SJSA1 (cell line): ENCODE data around the gene ATOH1. TPM values are rescaled to one million over a fixed set of nuclear protein-coding genes. Genes with fewer than 3 reads are reported as not detected.

Experiments
- DNase-seq, 2 experiments: peaks; one replicate each; pipeline ENCODE4 v3.0.0-alpha.2; 2015 to 2020; ENCODE audit warnings: low spot score in 2 of 2, low read depth in 1 of 2
- H3K27ac ChIP-seq: fragments of 250-450 bp; sonication (Bioruptor Pico); 2 replicates; pipeline ENCODE4 v1.5.1; 2020; ENCODE audit warnings: mild to moderate bottlenecking, moderate library complexity
- H3K27me3 ChIP-seq: fragments of 250-450 bp; sonication (Bioruptor Pico); replicated peaks from 2 replicates; pipeline ENCODE4 v1.5.1; 2020; ENCODE audit warnings: mild to moderate bottlenecking, moderate library complexity
- H3K36me3 ChIP-seq: fragments of 250-450 bp; sonication (Bioruptor Pico); 2 replicates; pipeline ENCODE4 v1.5.1; 2020; ENCODE audit warnings: mild to moderate bottlenecking
- H3K4me1 ChIP-seq: fragments of 250-450 bp; sonication (Bioruptor Pico); replicated peaks from 2 replicates; pipeline ENCODE4 v1.6.1; 2021; ENCODE audit warnings: mild to moderate bottlenecking
- H3K4me3 ChIP-seq: fragments of 250-450 bp; sonication (Bioruptor Pico); 2 replicates; pipeline ENCODE4 v1.5.1; 2020; ENCODE audit warnings: mild to moderate bottlenecking
- H3K9me3 ChIP-seq: fragments of 250-450 bp; sonication (Bioruptor Pico); replicated peaks from 2 replicates; pipeline ENCODE4 v1.5.1; 2020; ENCODE audit warnings: mild to moderate bottlenecking
- total RNA-seq: library from RNA; depleted of rRNA; stranded (reverse); fragments of >200 nt; shearing (Covaris generic); gene quantifications from 2 replicates; pipeline ENCODE4 v1.2.3, GENCODE V29; 2014; rRNA removed

Gene ATOH1, protein sequence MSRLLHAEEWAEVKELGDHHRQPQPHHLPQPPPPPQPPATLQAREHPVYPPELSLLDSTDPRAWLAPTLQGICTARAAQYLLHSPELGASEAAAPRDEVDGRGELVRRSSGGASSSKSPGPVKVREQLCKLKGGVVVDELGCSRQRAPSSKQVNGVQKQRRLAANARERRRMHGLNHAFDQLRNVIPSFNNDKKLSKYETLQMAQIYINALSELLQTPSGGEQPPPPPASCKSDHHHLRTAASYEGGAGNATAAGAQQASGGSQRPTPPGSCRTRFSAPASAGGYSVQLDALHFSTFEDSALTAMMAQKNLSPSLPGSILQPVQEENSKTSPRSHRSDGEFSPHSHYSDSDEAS
- total RNA-seq, result not detected in 2 replicates

DNA sequence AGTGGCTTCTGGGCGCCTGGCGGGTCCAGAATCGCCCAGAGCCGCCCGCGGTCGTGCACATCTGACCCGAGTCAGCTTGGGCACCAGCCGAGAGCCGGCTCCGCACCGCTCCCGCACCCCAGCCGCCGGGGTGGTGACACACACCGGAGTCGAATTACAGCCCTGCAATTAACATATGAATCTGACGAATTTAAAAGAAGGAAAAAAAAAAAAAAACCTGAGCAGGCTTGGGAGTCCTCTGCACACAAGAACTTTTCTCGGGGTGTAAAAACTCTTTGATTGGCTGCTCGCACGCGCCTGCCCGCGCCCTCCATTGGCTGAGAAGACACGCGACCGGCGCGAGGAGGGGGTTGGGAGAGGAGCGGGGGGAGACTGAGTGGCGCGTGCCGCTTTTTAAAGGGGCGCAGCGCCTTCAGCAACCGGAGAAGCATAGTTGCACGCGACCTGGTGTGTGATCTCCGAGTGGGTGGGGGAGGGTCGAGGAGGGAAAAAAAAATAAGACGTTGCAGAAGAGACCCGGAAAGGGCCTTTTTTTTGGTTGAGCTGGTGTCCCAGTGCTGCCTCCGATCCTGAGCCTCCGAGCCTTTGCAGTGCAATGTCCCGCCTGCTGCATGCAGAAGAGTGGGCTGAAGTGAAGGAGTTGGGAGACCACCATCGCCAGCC, at the start of gene ATOH1:
TSS of gene ATOH1 (plus strand) at position 422 of the 663 bp plus-strand sequence. CDS start at position 596, 174 bp downstream.
- Histone ChIP-seq H3K27me3 (peaks cover 78% of the 10 kb centered on the region), H3K36me3 (no peaks in the 10 kb centered on the region), H3K4me1 (peaks cover 15% of the 10 kb centered on the region), H3K9me3 (no peaks in the 10 kb centered on the region), H3K27ac (no peak within 1 kb of the TSS), H3K4me3 (peak within 1 kb of the TSS; percentile 10; the same call in 1 of the 2 replicates)
- peak in 1 of 2 experiments; percentile 5 for DNase-seq

DNA sequence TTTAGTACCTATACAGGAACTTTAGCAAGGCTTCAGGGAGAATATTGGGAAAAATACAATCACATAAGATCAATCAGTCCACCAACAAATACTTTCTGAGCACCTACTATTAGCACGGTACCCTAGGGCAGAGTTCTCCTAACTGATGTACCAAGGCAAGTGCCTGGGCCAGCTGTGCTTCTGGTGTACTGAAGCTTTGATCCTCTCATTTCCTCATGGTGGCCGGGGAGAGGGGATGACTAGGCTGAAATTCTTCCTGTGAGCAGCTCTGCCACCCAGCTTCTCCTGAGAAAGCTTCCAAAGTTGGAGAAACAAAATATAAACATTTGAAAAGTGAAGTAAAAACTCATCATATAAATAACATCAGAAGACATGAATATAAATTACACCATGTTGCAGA, 49.3 kb upstream of the ATOH1 start:
- no peak for DNase-seq
- Histone ChIP-seq H3K36me3 (no peaks in the 10 kb centered on the region), H3K27ac (no peak overlapping the region), H3K27me3 (no peaks in the 10 kb centered on the region; the same call in 1 of the 2 replicates), H3K9me3 (no peaks in the 10 kb centered on the region), H3K4me3 (no peak overlapping the region), H3K4me1 (no peaks in the 10 kb centered on the region)

DNA sequence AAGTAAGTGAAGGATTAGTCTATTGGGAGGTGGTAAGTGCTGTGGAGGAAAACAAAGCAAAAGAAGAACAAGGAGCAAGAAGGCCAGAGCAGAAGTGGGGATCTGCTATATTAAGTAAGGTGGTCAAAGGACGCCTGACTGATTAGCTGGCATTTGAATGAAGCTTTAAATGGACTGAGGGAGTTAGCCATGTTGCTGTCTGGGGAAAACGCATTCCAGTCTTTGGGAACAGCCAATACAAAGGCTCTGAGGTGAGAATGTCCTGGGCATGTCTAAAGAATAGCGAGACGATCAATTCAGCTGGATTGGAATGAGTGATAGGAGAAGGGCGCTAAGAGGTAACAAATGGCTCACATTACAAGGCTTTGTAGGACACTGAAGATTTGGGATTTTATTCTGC, 48.5 kb upstream of the ATOH1 start:
- Histone ChIP-seq H3K27me3 (no peaks in the 10 kb centered on the region; the same call in 1 of the 2 replicates), H3K4me1 (no peaks in the 10 kb centered on the region), H3K4me3 (no peak overlapping the region), H3K36me3 (no peaks in the 10 kb centered on the region), H3K27ac (no peak overlapping the region), H3K9me3 (no peaks in the 10 kb centered on the region)
- DNase-seq, result no peak

DNA sequence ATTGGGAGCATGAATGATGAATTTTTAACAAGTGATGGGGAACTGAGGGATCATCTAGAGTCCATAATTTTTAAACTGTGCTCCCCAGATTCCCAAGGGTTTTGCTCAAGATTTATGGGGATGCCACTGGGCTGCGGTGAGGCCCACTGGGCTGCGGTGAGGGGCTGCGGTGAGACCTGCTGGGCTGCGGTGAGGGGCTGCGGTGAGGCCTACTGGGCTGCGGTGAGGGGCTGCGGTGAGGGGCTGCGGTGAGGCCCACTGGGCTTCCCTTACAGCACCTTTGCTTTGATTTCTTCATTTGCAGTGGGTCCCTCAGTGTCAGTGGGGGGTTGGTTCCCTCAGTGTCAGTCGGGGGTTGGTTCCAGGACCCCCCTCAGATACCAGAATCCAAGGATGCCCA, 47.4 kb upstream of the ATOH1 start:
- DNase-seq, result no peak
- Histone ChIP-seq H3K27me3 (no peaks in the 10 kb centered on the region; the same call in 1 of the 2 replicates), H3K4me3 (no peak overlapping the region), H3K9me3 (no peaks in the 10 kb centered on the region), H3K4me1 (no peaks in the 10 kb centered on the region), H3K27ac (no peak overlapping the region), H3K36me3 (no peaks in the 10 kb centered on the region)

DNA sequence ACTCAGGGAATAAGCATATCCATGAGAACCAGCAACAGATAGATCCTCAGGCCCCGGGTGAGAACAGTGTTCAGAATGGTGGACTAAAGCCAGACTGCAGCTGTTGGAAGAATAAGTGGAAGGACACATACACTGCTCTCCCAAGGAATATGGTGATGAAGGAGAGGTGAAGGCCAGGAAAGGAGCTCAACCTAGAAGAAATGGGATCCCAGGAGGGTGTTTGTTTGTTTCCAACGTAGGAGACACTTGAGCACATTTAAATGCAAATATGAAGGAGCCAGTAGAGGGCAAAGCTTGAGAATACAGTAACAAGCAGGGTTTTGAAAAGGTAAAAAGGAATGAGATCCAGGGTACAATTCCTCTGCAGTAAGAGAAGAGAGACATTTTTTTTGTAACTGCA, 42.4 kb upstream of the ATOH1 start:
- Histone ChIP-seq H3K9me3 (no peaks in the 10 kb centered on the region), H3K4me1 (no peaks in the 10 kb centered on the region), H3K27ac (no peak overlapping the region), H3K27me3 (no peaks in the 10 kb centered on the region), H3K4me3 (no peak overlapping the region), H3K36me3 (no peaks in the 10 kb centered on the region)
- DNase-seq, result no peak

DNA sequence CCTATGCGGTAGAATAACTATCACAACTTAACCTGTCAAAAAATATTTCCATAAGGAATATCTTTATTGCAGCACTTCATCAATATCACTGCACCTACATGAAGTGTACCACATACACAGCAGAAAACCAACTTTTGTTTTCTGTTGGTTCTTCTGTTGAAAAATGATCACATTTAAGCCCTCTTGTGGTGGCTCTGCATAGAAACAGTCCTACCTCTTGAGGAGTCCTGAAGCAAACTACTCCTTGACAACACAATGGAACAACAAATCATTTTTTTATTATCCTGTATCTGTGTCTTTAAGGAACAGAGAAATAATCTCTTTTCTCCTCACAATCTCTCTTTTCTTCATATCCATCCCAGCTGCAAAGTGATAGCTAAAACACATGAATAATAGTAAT, 39.8 kb upstream of the ATOH1 start:
- Histone ChIP-seq H3K36me3 (no peaks in the 10 kb centered on the region), H3K4me3 (no peak overlapping the region), H3K4me1 (no peaks in the 10 kb centered on the region), H3K27me3 (peaks cover 3% of the 10 kb centered on the region; the same call in 1 of the 2 replicates), H3K27ac (no peak overlapping the region), H3K9me3 (no peaks in the 10 kb centered on the region)
- DNase-seq, result no peak

DNA sequence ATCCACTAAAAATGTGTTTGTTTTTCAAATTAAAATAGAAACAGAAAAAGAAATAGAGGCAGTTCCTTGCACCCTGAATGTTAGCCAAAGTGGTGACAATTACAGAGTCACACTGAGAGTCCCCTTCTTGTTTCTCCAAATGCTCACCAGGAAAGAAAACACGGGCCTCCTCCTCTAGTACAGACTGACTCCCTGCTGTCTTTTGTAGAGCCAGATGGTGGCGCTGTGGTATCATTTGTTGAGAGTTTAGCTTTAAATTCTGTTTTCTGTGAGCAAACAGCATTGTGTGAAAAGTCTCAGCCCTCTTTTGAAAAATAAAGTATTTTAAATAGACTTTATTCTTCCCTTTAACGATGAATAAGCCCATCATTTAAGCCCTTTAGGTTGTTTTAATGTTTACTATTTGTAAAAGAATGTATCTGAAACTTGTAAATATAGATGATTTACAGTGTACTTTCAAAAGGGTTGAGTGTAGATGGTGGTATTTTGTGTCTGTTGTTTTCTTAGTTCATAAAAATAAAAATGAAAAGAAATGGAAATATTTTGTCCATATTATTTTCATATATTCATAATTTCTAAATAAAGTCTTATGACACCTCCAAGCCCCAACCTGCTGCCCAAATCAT, 36.9 kb upstream of the ATOH1 start:
- Histone ChIP-seq H3K4me3 (no peak overlapping the region), H3K4me1 (no peaks in the 10 kb centered on the region), H3K36me3 (no peaks in the 10 kb centered on the region), H3K27me3 (peaks cover 4% of the 10 kb centered on the region), H3K27ac (no peak overlapping the region), H3K9me3 (no peaks in the 10 kb centered on the region)
- DNase-seq, result peak; percentile 39 to 49

DNA sequence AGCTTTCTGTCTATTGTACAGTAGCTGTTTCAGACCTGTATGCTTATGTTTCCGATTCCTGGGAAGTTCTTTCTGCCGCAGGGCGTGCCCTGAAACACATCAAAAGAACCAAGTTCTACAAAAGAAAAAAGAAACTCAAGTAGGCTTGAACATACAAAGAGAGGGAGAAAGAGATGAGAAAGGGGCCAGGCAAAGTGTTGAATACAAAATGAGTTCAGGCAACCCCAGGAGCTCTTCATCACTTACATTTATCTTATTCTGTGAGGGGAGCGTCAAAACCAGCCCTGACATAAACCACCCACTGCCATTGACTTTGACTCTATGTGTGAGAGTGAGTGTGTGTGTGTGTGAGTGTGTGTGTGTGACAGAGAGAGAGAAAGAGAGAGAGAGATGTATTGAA, 26.5 kb upstream of the ATOH1 start:
- no peak for DNase-seq
- peaks cover 8% of the 10 kb centered on the region for H3K27me3 ChIP-seq
- H3K4me3 ChIP-seq, result no peak overlapping the region
- H3K36me3 ChIP-seq, result no peaks in the 10 kb centered on the region
- no peaks in the 10 kb centered on the region for H3K4me1 ChIP-seq
- no peaks in the 10 kb centered on the region for H3K9me3 ChIP-seq
- no peak overlapping the region for H3K27ac ChIP-seq

DNA sequence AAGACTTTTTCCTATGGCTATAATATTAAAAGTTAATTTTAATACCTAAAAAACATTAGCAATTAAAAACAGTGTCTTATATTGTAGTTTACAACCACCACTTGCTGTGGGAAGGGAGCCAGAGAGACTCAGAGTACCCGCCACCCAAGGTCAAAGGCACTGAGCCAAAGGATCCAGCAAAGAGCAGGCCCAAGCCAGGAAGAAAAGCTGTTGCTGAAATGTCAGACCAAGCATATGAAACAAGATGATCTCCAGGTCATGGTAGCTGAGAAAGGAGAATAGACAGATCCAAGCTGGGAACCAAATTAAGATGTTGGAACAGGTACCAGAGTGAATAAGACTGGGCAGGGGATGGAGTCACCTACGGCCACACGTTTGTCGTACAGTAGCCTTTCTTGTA, 18.8 kb upstream of the ATOH1 start:
- no peaks in the 10 kb centered on the region for H3K36me3 ChIP-seq
- DNase-seq, result no peak
- no peak overlapping the region for H3K27ac ChIP-seq
- H3K4me1 ChIP-seq, result no peaks in the 10 kb centered on the region
- H3K4me3 ChIP-seq, result no peak overlapping the region
- H3K27me3 ChIP-seq, result peaks cover 10% of the 10 kb centered on the region; the same call in 1 of the 2 replicates
- H3K9me3 ChIP-seq, result no peaks in the 10 kb centered on the region

DNA sequence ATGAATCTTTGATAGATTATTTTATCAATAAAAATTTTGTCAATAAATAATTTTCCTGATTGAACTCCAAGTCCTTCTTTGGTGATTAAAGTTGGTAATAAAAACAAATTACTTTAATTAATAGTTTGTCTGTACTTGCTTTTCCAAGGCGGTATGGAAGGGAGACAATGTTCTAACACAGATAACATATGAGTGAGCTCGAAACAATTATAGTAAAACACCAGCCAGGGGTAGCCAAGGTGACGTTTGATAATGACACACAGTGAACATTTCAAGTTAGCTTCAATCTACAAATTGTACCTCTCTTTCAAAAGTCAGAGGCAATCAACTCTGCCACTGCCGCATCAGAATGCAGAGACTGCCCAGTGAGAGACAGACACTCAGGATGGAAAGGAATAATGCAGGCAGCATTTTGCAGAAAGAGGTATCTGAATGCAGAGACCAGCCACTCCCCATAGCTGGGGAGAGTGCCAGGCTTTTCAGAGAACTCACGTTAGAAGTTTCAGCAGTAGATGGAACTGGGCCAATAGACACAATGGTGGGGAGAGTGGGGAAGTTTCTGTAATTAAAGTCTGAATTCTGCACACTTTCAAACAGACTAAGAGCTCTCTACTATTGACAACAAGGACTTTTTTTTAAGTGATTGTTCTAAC, 18.1 kb upstream of the ATOH1 start:
- Histone ChIP-seq H3K4me1 (no peaks in the 10 kb centered on the region), H3K27me3 (peaks cover 10% of the 10 kb centered on the region; the same call in 1 of the 2 replicates), H3K4me3 (no peak overlapping the region), H3K27ac (no peak overlapping the region), H3K36me3 (no peaks in the 10 kb centered on the region), H3K9me3 (no peaks in the 10 kb centered on the region)
- no peak for DNase-seq

DNA sequence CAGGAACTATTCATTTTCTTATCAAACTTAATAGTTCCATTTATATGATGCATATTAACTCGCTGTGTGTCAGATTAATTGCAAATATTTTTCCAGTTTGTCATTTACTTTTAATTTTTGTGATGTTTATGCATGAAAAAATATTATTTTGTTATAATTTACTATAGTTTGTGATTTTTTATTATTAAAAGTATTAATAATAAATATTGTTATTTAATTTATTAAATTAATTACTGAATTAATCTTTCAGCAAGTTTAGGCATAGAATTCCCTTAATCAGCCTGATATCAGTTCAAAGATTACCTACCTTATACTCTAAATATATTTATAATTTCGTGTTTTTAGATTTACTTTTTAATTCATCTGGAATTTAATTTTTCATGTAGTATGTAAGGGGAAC, 15.5 kb upstream of the ATOH1 start:
- H3K4me1 ChIP-seq, result no peaks in the 10 kb centered on the region
- H3K36me3 ChIP-seq, result no peaks in the 10 kb centered on the region
- no peak overlapping the region for H3K4me3 ChIP-seq
- H3K27me3 ChIP-seq, result peaks cover 7% of the 10 kb centered on the region; the same call in 1 of the 2 replicates
- DNase-seq, result no peak
- H3K9me3 ChIP-seq, result no peaks in the 10 kb centered on the region
- H3K27ac ChIP-seq, result no peak overlapping the region

DNA sequence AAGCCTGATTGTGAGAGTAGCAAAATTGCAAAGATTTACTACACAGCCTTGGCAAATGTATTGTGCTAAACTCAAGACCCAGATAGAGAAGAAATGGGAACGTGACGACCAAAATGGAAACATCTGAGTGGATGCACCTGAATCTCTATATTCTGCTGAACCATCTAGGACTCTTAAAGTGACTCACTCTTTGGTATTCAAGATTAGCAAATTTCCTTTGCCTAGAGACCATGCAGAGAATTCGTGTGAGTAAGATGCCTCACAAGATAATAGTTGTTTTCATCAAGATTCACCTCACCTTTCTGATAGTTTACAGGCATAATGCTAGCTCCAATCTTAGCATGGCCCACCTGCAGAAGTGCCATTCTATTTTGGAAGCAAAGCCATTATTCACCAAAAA, 14.4 kb upstream of the ATOH1 start:
- no peak for DNase-seq
- H3K27ac ChIP-seq, result no peak overlapping the region
- no peaks in the 10 kb centered on the region for H3K9me3 ChIP-seq
- H3K4me1 ChIP-seq, result no peaks in the 10 kb centered on the region
- H3K27me3 ChIP-seq, result peaks cover 7% of the 10 kb centered on the region; the same call in 1 of the 2 replicates
- no peak overlapping the region for H3K4me3 ChIP-seq
- H3K36me3 ChIP-seq, result no peaks in the 10 kb centered on the region

DNA sequence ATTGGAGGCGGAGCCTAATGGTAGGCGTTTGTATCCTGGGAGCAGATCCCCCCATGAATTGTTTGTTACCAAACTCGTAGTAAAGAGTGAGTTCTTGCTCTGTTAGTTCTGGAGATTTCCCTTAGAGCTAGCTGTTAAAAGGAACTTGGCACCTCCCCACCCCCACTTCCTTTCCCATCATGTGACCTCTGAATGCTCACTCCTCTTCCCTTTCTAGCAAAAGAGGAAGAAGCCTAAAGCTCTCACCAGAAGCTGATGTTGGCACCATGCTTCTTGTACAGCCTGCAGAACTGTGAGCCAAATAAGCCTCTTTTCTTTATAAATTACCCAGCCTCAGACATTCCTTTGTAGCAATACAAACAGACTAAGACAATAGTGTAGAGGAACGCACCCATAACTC, 13.8 kb upstream of the ATOH1 start:
- no peak for DNase-seq
- H3K4me1 ChIP-seq, result no peaks in the 10 kb centered on the region
- no peak overlapping the region for H3K4me3 ChIP-seq
- H3K27ac ChIP-seq, result no peak overlapping the region
- H3K27me3 ChIP-seq, result peaks cover 9% of the 10 kb centered on the region
- H3K36me3 ChIP-seq, result no peaks in the 10 kb centered on the region
- H3K9me3 ChIP-seq, result no peaks in the 10 kb centered on the region
